DOHH2 (cell line): Measurements from ENCODE around the gene RETREG1.

ENCODE experiments used
- CTCF ChIP-seq: fragments of 200-600 bp; sonication (generic); IDR thresholded peaks from one replicate; pipeline ENCODE4 v1.5.1; 2014; ENCODE audit warnings: antibody characterized with exemption, mild to moderate bottlenecking, low read depth, low read length; ENCODE audit not compliant: poor library complexity, severe bottlenecking
- EZH2phosphoT487 ChIP-seq: fragments of 200-600 bp; sonication (generic); IDR thresholded peaks from 2 replicates; pipeline ENCODE4 v1.6.1; 2017; ENCODE audit warnings: borderline replicate concordance, mild to moderate bottlenecking, antibody characterized with exemption, low read length, moderate library complexity, mixed read lengths

- TF ChIP-seq CTCF (no peak), EZH2phosphoT487 (no peak)
Measured at GRCh38 chr5:16461026-16461425, 155.8 kb downstream of the RETREG1 start.
